SHP77 (cell line): Measurements from ENCODE around the gene APOM.

Source experiments
- DNase-seq, 2 experiments: peaks; one replicate each; lab custom pipeline; 2025; lab: John Stamatoyannopoulos, UW

Gene APOM

GRCh38 chr6:31705931-31706330, 50.2 kb downstream of the APOM start:
- no peak for DNase-seq

GRCh38 chr6:31706599-31706998, 50.9 kb downstream of the APOM start, which contains the start of gene LY6G6F:
Gene LY6G6F, plus strand, starts transcription at chr6:31706866. Its CDS starts 41 bp downstream, at chr6:31706907.
- no peak for DNase-seq

- DNase-seq = no peak
These were observed 52.0 kb downstream of the APOM start for GRCh38 chr6:31707701-31708100.
